Activated T-cell treated with anti-CD3 and anti-CD28 coated beads, Interleukin-2, amount 50 U/mL, for 24 hours (primary cell): Measurements from ENCODE around the gene OSGEP.

Source experiments
- DNase-seq: peaks from one replicate; pipeline ENCODE4 v3.0.0-alpha.2; 2020
- H3K27ac Mint-ChIP-seq: 2 replicates; pipeline ENCODE4 v1.8.0; 2020; ENCODE audit warnings: mild to moderate bottlenecking, mixed read lengths
- H3K27me3 Mint-ChIP-seq: 2 replicates; pipeline ENCODE4 v1.8.0; 2020; ENCODE audit warnings: mixed read lengths
- H3K36me3 Mint-ChIP-seq: 2 replicates; pipeline ENCODE4 v1.8.0; 2020; ENCODE audit warnings: low read depth, mixed read lengths
- H3K4me1 Mint-ChIP-seq: 2 replicates; pipeline ENCODE4 v1.8.0; 2020; ENCODE audit warnings: low read depth, mixed read lengths
- H3K4me3 Mint-ChIP-seq: 2 replicates; pipeline ENCODE4 v1.8.0; 2020; ENCODE audit warnings: mild to moderate bottlenecking, moderate library complexity, mixed read lengths
- H3K9me3 Mint-ChIP-seq: 2 replicates; pipeline ENCODE4 v1.8.0; 2020; ENCODE audit warnings: mixed read lengths

The OSGEP gene

DNA sequence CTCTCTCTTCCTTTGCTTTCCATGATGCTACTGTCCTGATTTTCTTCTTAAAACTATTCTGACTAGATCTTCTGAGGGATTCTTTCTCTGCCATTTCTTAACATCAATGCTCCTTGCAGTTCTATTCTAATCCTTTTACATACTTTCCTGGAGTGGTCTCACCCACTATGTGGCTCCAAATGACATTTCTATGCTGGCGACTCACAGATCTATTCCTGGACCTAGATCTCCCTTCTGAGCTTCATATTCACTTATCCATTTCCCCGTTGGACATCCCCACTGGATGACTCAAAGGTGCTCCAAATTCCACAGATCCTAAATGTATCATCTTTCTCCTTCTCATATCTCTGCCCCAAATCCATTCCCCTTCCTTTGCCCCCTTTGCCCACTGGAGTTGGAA, 45.4 kb downstream of the OSGEP start:
- Mint-ChIP-seq H3K4me1 (peaks cover 51% of the 10 kb centered on the region), H3K36me3 (peaks cover 58% of the 10 kb centered on the region), H3K4me3 (no peak overlapping the region), H3K9me3 (no peaks in the 10 kb centered on the region), H3K27ac (peak overlapping the region; percentile 32), H3K27me3 (no peaks in the 10 kb centered on the region)
- no peak for DNase-seq

- Mint-ChIP-seq H3K27ac (no peak overlapping the region), H3K36me3 (peaks cover 93% of the 10 kb centered on the region), H3K4me1 (peaks cover 46% of the 10 kb centered on the region), H3K27me3 (no peaks in the 10 kb centered on the region), H3K9me3 (no peaks in the 10 kb centered on the region), H3K4me3 (no peak overlapping the region)
- no peak for DNase-seq
These were observed 51.1 kb downstream of the OSGEP start for GRCh38 chr14:20403521-20403920.

GRCh38 chr14:20400965-20401593, 53.5 kb downstream of the OSGEP start:
- DNase-seq: peak; percentile 64
- Mint-ChIP-seq H3K36me3 (peaks cover 87% of the 10 kb centered on the region), H3K9me3 (no peaks in the 10 kb centered on the region), H3K27me3 (no peaks in the 10 kb centered on the region), H3K27ac (peak overlapping the region; percentile 97), H3K4me3 (peak overlapping the region; percentile 61), H3K4me1 (peaks cover 39% of the 10 kb centered on the region)

DNA sequence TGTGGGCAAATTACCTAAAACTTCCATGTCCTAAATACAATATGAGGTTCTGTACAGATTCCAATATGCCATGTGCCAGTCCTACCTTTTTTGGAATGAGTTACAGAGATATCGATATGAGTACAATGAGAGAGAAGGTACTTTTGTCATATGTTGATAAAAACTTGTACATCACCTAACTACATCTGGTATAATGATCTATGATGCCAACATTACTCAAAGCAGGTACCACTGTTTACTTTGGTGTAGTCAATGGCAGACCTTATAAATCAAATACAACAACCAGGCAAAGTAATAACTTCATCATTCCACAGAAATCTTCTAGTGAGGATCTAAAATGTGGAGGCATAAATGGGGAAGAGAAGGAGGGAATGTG, 54.0 kb downstream of the OSGEP start:
- H3K27me3 Mint-ChIP-seq: no peaks in the 10 kb centered on the region
- H3K27ac Mint-ChIP-seq: peak overlapping the region; percentile 97
- H3K9me3 Mint-ChIP-seq: no peaks in the 10 kb centered on the region
- DNase-seq: no peak
- peak overlapping the region; percentile 61 for H3K4me3 Mint-ChIP-seq
- H3K36me3 Mint-ChIP-seq: peaks cover 87% of the 10 kb centered on the region
- peaks cover 38% of the 10 kb centered on the region for H3K4me1 Mint-ChIP-seq

DNA sequence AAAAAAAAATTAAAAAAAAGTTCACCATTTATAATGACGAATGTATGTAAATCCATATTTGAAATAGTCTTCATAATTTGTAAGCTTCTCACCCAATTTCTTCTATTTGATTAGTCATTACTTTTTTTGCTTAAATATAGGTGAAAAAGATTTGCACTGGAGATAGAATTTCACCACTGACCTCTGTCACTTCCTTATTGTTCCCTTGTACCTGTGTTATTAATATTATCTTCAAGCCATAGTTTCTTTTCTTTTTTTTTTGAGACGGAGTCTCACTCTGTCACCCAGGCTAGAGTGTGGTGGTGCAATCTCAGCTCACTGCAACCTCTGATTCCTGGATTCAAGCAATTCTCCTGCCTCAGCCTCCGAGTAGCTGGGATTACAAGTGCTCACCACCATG, 57.1 kb downstream of the OSGEP start:
- Mint-ChIP-seq H3K27ac (no peak overlapping the region), H3K4me3 (no peak overlapping the region), H3K27me3 (no peaks in the 10 kb centered on the region), H3K9me3 (no peaks in the 10 kb centered on the region), H3K36me3 (peaks cover 80% of the 10 kb centered on the region), H3K4me1 (peaks cover 25% of the 10 kb centered on the region)
- DNase-seq: no peak
